ENCODE data around the gene TMEM233. TPM values are rescaled to one million over a fixed set of nuclear protein-coding genes. Genes with fewer than 3 reads are reported as not detected.

The TMEM233 gene
- polyA plus RNA-seq, 1 of the 3 experiments (the other 2 are of a cell fraction): 2.6 TPM

DNA sequence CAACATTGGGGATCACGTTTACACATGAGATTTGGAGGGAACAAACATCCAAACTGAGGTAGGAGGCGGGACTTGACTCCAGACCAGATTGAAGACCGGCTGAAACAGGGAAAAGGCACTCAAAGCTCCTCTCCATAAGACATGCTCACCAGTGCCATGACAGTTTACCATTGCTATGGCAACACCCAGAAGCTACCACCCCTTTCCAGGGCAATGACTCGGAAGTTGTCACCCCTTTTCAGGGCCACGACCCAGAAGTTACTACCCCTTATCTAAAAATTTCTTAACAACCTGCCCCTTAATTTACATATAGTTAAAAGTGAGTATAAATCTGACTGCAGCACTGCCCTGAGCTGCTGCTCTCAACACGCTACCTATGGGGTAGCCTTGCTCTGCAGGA is 34.1 kb downstream of the TMEM233 start:
- Histone ChIP-seq H3K4me2 (no peak overlapping the region), H3K9ac (no peak overlapping the region), H3K79me2 (ENCODE audit: insufficient read depth) (no peaks in the 10 kb centered on the region), H3K4me1 (ENCODE audit: control insufficient read depth in 1 of 2, insufficient read depth in 2 of 2, low read depth in 1 of 2, low read length in 1 of 2) (peaks cover 0 to 19% of the 10 kb centered on the region in 2 experiments; a peak in 1 of 4 replicates), H3K27me3 (ENCODE audit: insufficient read depth) (no peaks in the 10 kb centered on the region), H3K9me2 (no peaks in the 10 kb centered on the region), H4K20me1 (ENCODE audit: insufficient read depth) (no peaks in the 10 kb centered on the region), H3K9me3 (no peaks in the 10 kb centered on the region), H3K36me3 (replicated peaks in 1 of 2; ENCODE audit: control insufficient read depth in 1 of 2, insufficient read depth in 2 of 2, low read length in 1 of 2) (no peaks in the 10 kb centered on the region), H3F3A (replicated peaks; ENCODE audit: insufficient read depth) (no peaks in the 10 kb centered on the region), H3K27ac (ENCODE audit: low read depth in 2 of 2, low read length in 1 of 2) (no peak overlapping the region), H3K4me3 (ENCODE audit: low read depth in 2 of 2, low read length in 1 of 2) (no peak overlapping the region), H2AFZ (ENCODE audit: low read depth) (no peak overlapping the region)
- TF ChIP-seq, protein P1, sequence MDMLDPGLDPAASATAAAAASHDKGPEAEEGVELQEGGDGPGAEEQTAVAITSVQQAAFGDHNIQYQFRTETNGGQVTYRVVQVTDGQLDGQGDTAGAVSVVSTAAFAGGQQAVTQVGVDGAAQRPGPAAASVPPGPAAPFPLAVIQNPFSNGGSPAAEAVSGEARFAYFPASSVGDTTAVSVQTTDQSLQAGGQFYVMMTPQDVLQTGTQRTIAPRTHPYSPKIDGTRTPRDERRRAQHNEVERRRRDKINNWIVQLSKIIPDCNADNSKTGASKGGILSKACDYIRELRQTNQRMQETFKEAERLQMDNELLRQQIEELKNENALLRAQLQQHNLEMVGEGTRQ (IDR thresholded peaks at IDR 0.05; ENCODE audit: borderline replicate concordance, low read depth, low read length): no peak
- no peak for TF ChIP-seq GATA2 (CRISPR knock-in tag; IDR thresholded peaks at IDR 0.05)
- no peak for TF ChIP-seq ELF1 (IDR thresholded peaks at IDR 0.05)
- TF ChIP-seq RXRA (IDR thresholded peaks at IDR 0.05; ENCODE audit: borderline replicate concordance, low read depth): no peak
- no peak for TF ChIP-seq TEAD4 (IDR thresholded peaks at IDR 0.05; ENCODE audit: borderline replicate concordance, insufficient read depth)
- ChIA-PET POLR2A (no interaction called here), CTCF (interaction anchor here (0.9 to 1.0 kb wide), 2 partner anchors 16 to 183 kb away, joined by 3 read pairs; no protein-coding TSS in a partner anchor)
- 72% methylated on average over 5 of the region's 6 CpGs for WGBS (ENCODE audit: low lambda C conversion rate)
- no peak for DNase-seq

- no peak for TF ChIP-seq FOXM1 (IDR thresholded peaks at IDR 0.05; ENCODE audit: low read depth)
- no peak for TF ChIP-seq ELF1 (IDR thresholded peaks at IDR 0.05)
- no peak for TF ChIP-seq RXRA (IDR thresholded peaks at IDR 0.05; ENCODE audit: borderline replicate concordance, low read depth)
- no peak for TF ChIP-seq TEAD4 (IDR thresholded peaks at IDR 0.05; ENCODE audit: borderline replicate concordance, insufficient read depth)
- TF ChIP-seq SIN3A (IDR thresholded peaks at IDR 0.05; ENCODE audit: borderline replicate concordance, low read depth, low read length): no peak
- no peak for TF ChIP-seq TCF12 (IDR thresholded peaks at IDR 0.05)
- no peak for TF ChIP-seq RAD21 (IDR thresholded peaks at IDR 0.05; ENCODE audit: low read length)
- TF ChIP-seq, protein P1 (IDR thresholded peaks at IDR 0.05; ENCODE audit: borderline replicate concordance, low read depth, low read length): no peak
- TF ChIP-seq, protein P2, sequence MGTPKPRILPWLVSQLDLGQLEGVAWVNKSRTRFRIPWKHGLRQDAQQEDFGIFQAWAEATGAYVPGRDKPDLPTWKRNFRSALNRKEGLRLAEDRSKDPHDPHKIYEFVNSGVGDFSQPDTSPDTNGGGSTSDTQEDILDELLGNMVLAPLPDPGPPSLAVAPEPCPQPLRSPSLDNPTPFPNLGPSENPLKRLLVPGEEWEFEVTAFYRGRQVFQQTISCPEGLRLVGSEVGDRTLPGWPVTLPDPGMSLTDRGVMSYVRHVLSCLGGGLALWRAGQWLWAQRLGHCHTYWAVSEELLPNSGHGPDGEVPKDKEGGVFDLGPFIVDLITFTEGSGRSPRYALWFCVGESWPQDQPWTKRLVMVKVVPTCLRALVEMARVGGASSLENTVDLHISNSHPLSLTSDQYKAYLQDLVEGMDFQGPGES (IDR thresholded peaks at IDR 0.05; ENCODE audit: low read depth, low read length): no peak
- no peak for TF ChIP-seq NRF1 (IDR thresholded peaks at IDR 0.05; ENCODE audit: low read depth, low read length)
- TF ChIP-seq, protein P3, sequence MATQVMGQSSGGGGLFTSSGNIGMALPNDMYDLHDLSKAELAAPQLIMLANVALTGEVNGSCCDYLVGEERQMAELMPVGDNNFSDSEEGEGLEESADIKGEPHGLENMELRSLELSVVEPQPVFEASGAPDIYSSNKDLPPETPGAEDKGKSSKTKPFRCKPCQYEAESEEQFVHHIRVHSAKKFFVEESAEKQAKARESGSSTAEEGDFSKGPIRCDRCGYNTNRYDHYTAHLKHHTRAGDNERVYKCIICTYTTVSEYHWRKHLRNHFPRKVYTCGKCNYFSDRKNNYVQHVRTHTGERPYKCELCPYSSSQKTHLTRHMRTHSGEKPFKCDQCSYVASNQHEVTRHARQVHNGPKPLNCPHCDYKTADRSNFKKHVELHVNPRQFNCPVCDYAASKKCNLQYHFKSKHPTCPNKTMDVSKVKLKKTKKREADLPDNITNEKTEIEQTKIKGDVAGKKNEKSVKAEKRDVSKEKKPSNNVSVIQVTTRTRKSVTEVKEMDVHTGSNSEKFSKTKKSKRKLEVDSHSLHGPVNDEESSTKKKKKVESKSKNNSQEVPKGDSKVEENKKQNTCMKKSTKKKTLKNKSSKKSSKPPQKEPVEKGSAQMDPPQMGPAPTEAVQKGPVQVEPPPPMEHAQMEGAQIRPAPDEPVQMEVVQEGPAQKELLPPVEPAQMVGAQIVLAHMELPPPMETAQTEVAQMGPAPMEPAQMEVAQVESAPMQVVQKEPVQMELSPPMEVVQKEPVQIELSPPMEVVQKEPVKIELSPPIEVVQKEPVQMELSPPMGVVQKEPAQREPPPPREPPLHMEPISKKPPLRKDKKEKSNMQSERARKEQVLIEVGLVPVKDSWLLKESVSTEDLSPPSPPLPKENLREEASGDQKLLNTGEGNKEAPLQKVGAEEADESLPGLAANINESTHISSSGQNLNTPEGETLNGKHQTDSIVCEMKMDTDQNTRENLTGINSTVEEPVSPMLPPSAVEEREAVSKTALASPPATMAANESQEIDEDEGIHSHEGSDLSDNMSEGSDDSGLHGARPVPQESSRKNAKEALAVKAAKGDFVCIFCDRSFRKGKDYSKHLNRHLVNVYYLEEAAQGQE (IDR thresholded peaks at IDR 0.05; ENCODE audit: low read depth, low read length): no peak
- TF ChIP-seq JUND (IDR thresholded peaks at IDR 0.05): no peak
- TF ChIP-seq MEF2A (IDR thresholded peaks at IDR 0.05; ENCODE audit: borderline replicate concordance, low read depth): no peak
- Histone ChIP-seq H3F3A (replicated peaks; ENCODE audit: insufficient read depth) (no peaks in the 10 kb centered on the region), H4K20me1 (ENCODE audit: insufficient read depth) (no peaks in the 10 kb centered on the region), H3K4me1 (ENCODE audit: control insufficient read depth in 1 of 2, insufficient read depth in 2 of 2, low read depth in 1 of 2, low read length in 1 of 2) (peaks cover 0 to 8% of the 10 kb centered on the region in 2 experiments; a peak in 1 of 4 replicates), H3K79me2 (ENCODE audit: insufficient read depth) (no peaks in the 10 kb centered on the region), H3K9me2 (no peaks in the 10 kb centered on the region), H3K36me3 (replicated peaks in 1 of 2; ENCODE audit: control insufficient read depth in 1 of 2, insufficient read depth in 2 of 2, low read length in 1 of 2) (no peaks in the 10 kb centered on the region), H3K27ac (ENCODE audit: low read depth in 2 of 2, low read length in 1 of 2) (no peak overlapping the region), H2AFZ (ENCODE audit: low read depth) (no peak overlapping the region), H3K4me2 (no peak overlapping the region), H3K9ac (no peak overlapping the region), H3K4me3 (ENCODE audit: low read depth in 2 of 2, low read length in 1 of 2) (no peak overlapping the region), H3K27me3 (ENCODE audit: insufficient read depth) (no peaks in the 10 kb centered on the region), H3K9me3 (no peaks in the 10 kb centered on the region)
- ChIA-PET POLR2A (no interaction called here), CTCF (no interaction called here)
- 59% methylated on average over 7 of the region's 7 CpGs for WGBS (ENCODE audit: low lambda C conversion rate)
- no peak for DNase-seq
Measured at GRCh38 chr12:119630223-119630780, 36.7 kb downstream of the TMEM233 start.
